ENCODE measurements around the gene ADGRD1.

Gene ADGRD1

DNA sequence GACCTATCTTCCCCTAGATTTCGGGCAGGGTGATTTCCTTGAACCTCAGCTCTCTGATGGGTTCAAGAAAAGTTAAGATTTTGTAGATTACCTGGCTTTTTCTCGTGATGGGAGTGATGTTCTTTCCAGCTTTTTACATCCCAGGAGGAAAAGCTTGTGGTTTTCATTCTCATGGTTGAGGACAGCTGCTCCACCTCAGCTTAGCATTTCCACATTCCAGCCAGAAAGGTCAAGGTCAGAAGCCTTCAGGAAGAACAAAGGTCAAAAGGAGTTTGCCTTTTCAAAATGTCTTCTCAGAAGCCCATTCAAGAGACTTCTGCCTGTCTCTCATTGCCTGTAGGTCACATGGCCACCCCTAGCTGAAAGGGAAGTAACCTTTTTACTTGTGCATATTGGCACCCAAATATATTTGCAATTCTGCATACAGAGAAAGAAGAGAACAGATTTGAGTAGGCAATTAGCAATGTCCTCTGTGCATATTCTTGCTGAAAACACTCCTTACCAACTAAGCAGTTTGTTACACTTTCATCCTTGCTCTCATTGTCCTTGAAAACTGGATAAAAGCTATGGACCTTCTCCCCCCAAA is 6.6 kb upstream of the ADGRD1 start:
- Histone ChIP-seq H3K4me3 (ENCODE audit: severe bottlenecking) (no peak overlapping the region), H3K4me1 (ENCODE audit: insufficient read depth, poor library complexity, severe bottlenecking) (no peaks in the 10 kb centered on the region), H3K27me3 (ENCODE audit: insufficient read depth, poor library complexity, severe bottlenecking) (peaks cover 10% of the 10 kb centered on the region), H3K9me3 (ENCODE audit: severe bottlenecking) (no peaks in the 10 kb centered on the region), H3K36me3 (ENCODE audit: low read depth) (no peaks in the 10 kb centered on the region), H3K27ac (ENCODE audit: poor library complexity, severe bottlenecking) (no peak overlapping the region)
- DNase-seq (ENCODE audit: low spot score) (no peak), ATAC-seq (ENCODE audit: low read depth) (no peak)
- TF ChIP-seq, protein P1, sequence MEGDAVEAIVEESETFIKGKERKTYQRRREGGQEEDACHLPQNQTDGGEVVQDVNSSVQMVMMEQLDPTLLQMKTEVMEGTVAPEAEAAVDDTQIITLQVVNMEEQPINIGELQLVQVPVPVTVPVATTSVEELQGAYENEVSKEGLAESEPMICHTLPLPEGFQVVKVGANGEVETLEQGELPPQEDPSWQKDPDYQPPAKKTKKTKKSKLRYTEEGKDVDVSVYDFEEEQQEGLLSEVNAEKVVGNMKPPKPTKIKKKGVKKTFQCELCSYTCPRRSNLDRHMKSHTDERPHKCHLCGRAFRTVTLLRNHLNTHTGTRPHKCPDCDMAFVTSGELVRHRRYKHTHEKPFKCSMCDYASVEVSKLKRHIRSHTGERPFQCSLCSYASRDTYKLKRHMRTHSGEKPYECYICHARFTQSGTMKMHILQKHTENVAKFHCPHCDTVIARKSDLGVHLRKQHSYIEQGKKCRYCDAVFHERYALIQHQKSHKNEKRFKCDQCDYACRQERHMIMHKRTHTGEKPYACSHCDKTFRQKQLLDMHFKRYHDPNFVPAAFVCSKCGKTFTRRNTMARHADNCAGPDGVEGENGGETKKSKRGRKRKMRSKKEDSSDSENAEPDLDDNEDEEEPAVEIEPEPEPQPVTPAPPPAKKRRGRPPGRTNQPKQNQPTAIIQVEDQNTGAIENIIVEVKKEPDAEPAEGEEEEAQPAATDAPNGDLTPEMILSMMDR (IDR thresholded peaks at IDR 0.05; ENCODE audit: poor library complexity, severe bottlenecking) = no peak

DNA sequence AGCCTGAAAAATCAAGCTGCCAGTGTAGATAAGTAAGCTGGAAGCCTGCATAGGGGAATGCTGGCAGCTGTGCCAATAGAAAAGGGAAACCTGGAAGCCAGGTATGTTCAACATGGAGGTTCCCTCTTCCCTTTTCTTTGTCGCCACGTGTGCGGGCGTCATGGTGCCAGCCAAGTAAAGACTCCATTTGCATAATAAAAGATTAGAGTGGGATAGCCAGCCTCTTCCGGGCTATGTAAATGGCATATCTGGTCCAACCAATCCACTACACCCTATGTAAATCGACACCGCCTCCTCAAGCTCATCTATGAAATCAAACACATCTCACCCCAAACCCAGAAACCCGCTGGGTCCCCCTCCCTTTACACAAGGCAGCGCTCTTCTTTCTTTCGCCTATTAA is 5.6 kb upstream of the ADGRD1 start:
- Histone ChIP-seq H3K36me3 (ENCODE audit: low read depth) (no peaks in the 10 kb centered on the region), H3K4me3 (ENCODE audit: severe bottlenecking) (no peak overlapping the region), H3K4me1 (ENCODE audit: insufficient read depth, poor library complexity, severe bottlenecking) (no peaks in the 10 kb centered on the region), H3K27ac (ENCODE audit: poor library complexity, severe bottlenecking) (no peak overlapping the region), H3K27me3 (ENCODE audit: insufficient read depth, poor library complexity, severe bottlenecking) (peaks cover 15% of the 10 kb centered on the region), H3K9me3 (ENCODE audit: severe bottlenecking) (no peaks in the 10 kb centered on the region)
- TF ChIP-seq, protein P1 (IDR thresholded peaks at IDR 0.05; ENCODE audit: poor library complexity, severe bottlenecking) = no peak
- peak; percentile 67; the same call in 2 of the 3 replicates for ATAC-seq (ENCODE audit: low read depth)
- no peak for DNase-seq (ENCODE audit: low spot score)

DNA sequence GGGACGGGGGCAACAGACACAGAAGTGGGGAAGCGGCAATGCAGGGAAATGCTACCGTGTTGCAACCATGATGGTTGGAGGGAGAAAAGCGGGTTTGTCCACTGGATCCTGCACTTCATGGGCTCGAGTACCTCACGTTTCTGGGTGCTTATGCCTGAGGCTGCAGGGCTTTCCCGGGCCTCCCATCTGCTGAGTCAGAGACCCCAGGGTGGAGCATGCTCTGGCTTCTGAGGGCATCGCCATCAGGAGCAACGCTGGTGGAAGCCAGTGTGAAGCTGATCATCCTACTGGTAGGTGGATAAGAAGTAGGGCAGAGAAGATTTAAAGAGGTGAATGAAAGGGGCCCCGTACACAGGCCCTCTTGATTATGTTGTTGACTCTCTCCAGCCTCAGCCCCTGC is 5.0 kb upstream of the ADGRD1 start:
- Histone ChIP-seq H3K27ac (ENCODE audit: poor library complexity, severe bottlenecking) (no peak overlapping the region), H3K4me3 (ENCODE audit: severe bottlenecking) (no peak overlapping the region), H3K36me3 (ENCODE audit: low read depth) (no peaks in the 10 kb centered on the region), H3K27me3 (ENCODE audit: insufficient read depth, poor library complexity, severe bottlenecking) (peaks cover 22% of the 10 kb centered on the region), H3K4me1 (ENCODE audit: insufficient read depth, poor library complexity, severe bottlenecking) (no peaks in the 10 kb centered on the region), H3K9me3 (ENCODE audit: severe bottlenecking) (no peaks in the 10 kb centered on the region)
- ATAC-seq (ENCODE audit: low read depth) = no peak
- TF ChIP-seq, protein P1 (IDR thresholded peaks at IDR 0.05; ENCODE audit: poor library complexity, severe bottlenecking) = no peak
- no peak for DNase-seq (ENCODE audit: low spot score)

DNA sequence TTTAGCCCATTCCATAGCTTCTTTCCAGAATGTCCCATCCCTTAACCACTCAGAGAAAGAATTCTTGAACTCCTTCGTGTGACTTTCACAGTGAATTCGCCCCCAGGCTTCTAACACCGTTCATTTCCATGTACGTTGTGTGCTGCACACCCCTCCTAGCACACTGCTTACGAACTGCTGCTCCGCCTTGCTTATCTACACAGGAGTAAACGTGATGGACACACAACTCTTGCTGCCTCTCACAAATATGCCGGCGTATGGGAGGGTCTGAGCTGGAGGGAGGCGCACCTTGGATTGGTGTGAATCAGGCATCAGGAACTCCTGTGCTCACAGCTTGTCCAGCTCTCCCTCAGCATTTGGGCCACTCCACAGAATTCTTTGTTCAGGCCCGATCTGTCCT is 3.9 kb upstream of the ADGRD1 start:
- Histone ChIP-seq H3K36me3 (ENCODE audit: low read depth) (no peaks in the 10 kb centered on the region), H3K4me3 (ENCODE audit: severe bottlenecking) (no peak overlapping the region), H3K27me3 (ENCODE audit: insufficient read depth, poor library complexity, severe bottlenecking) (peaks cover 29% of the 10 kb centered on the region), H3K9me3 (ENCODE audit: severe bottlenecking) (no peaks in the 10 kb centered on the region), H3K4me1 (ENCODE audit: insufficient read depth, poor library complexity, severe bottlenecking) (no peaks in the 10 kb centered on the region), H3K27ac (ENCODE audit: poor library complexity, severe bottlenecking) (no peak overlapping the region)
- no peak for ATAC-seq (ENCODE audit: low read depth)
- TF ChIP-seq, protein P1 (IDR thresholded peaks at IDR 0.05; ENCODE audit: poor library complexity, severe bottlenecking) = no peak
- no peak for DNase-seq (ENCODE audit: low spot score)

DNA sequence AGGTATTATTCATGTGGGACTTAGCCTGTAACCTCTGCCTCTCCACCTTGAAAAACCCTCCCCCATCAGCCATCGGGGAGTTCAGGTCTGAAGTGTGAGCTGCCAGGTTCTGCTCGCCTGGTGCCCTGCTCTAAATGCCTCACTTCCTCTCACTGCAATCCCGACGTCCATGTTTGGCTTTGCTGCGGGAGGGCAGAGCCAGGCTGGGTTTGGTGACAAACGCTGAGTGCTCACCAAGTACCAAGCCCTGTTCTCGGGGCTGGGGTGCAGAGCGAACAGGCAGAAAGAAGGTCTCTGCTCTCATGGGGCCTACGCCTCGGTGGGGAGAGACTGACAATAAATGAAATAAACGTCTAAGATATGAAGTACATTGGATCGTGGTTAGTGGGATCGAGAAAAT is 2.1 kb upstream of the ADGRD1 start:
- ATAC-seq (ENCODE audit: low read depth) (no peak), DNase-seq (ENCODE audit: low spot score) (no peak)
- Histone ChIP-seq H3K27ac (ENCODE audit: poor library complexity, severe bottlenecking) (no peak overlapping the region), H3K4me3 (ENCODE audit: severe bottlenecking) (no peak overlapping the region), H3K9me3 (ENCODE audit: severe bottlenecking) (no peaks in the 10 kb centered on the region), H3K4me1 (ENCODE audit: insufficient read depth, poor library complexity, severe bottlenecking) (no peaks in the 10 kb centered on the region), H3K36me3 (ENCODE audit: low read depth) (no peaks in the 10 kb centered on the region), H3K27me3 (ENCODE audit: insufficient read depth, poor library complexity, severe bottlenecking) (peaks cover 25% of the 10 kb centered on the region)
- TF ChIP-seq, protein P1 (IDR thresholded peaks at IDR 0.05; ENCODE audit: poor library complexity, severe bottlenecking) = no peak
